ENCODE data around the gene VPS11. TPM values are rescaled to one million over a fixed set of nuclear protein-coding genes. Genes with fewer than 3 reads are reported as not detected.

The VPS11 gene
- total RNA-seq, 2 donors from 2014 or later: 41.1 to 49.1 TPM

GRCh38 chr11:119052163-119052814 is 15.3 kb upstream of the VPS11 start:
- no peak for TF ChIP-seq POLR2AphosphoS5 (IDR thresholded peaks at IDR 0.05)
- TF ChIP-seq CTCF (IDR thresholded peaks at IDR 0.05): no peak
- TF ChIP-seq POLR2A (IDR thresholded peaks at IDR 0.05): no peak
- DNase-seq (ENCODE audit: low spot score): no peak
- H3K36me3 ChIP-seq: peaks cover 16 to 26% of the 10 kb centered on the region in 2 donors
- H3K4me1 ChIP-seq (replicated peaks): no peaks in the 10 kb centered on the region
- H3K27me3 ChIP-seq (replicated peaks; ENCODE audit: insufficient read depth): no peaks in the 10 kb centered on the region
- no peak overlapping the region for H3K27ac ChIP-seq
- H3K4me3 ChIP-seq: no peak overlapping the region
- intact Hi-C loops (cut with DNase I): no loop called here
- 87% methylated on average over 23 of the region's 23 CpGs for WGBS
- H3K9me3 ChIP-seq: no peaks in the 10 kb centered on the region

- Histone ChIP-seq H3K36me3 (peaks cover 8 to 13% of the 10 kb centered on the region in 2 donors), H3K27me3 (replicated peaks; ENCODE audit: insufficient read depth) (no peaks in the 10 kb centered on the region), H3K9me3 (no peaks in the 10 kb centered on the region), H3K4me1 (replicated peaks) (peaks cover 5% of the 10 kb centered on the region), H3K27ac (no peak overlapping the region), H3K4me3 (no peak overlapping the region)
- no peak for TF ChIP-seq POLR2A (IDR thresholded peaks at IDR 0.05)
- no peak for TF ChIP-seq CTCF (IDR thresholded peaks at IDR 0.05)
- no peak for TF ChIP-seq POLR2AphosphoS5 (IDR thresholded peaks at IDR 0.05)
- WGBS: 82% methylated on average over 8 of the region's 10 CpGs
- intact Hi-C loops (cut with DNase I): no loop called here
- no peak for DNase-seq (ENCODE audit: low spot score)
Observed at GRCh38 chr11:119054418-119054817, 13.2 kb upstream of the VPS11 start.

- TF ChIP-seq POLR2A (IDR thresholded peaks at IDR 0.05) (no peak), POLR2AphosphoS5 (IDR thresholded peaks at IDR 0.05) (no peak), CTCF (IDR thresholded peaks at IDR 0.05) (no peak)
- Histone ChIP-seq H3K9me3 (no peaks in the 10 kb centered on the region), H3K4me1 (replicated peaks) (peaks cover 5% of the 10 kb centered on the region), H3K27me3 (replicated peaks; ENCODE audit: insufficient read depth) (no peaks in the 10 kb centered on the region), H3K36me3 (peaks cover 8 to 13% of the 10 kb centered on the region in 2 donors), H3K27ac (peak overlapping the region in 1 of 2 donors; percentile 78), H3K4me3 (peak overlapping the region; percentile 57 to 77)
- DNase-seq (ENCODE audit: low spot score): no peak
- intact Hi-C loops (cut with DNase I): no loop called here
- WGBS: 27% methylated on average over 6 of the region's 6 CpGs
Observed at GRCh38 chr11:119055901-119056300, 11.7 kb upstream of the VPS11 start.

- DNase-seq (ENCODE audit: low spot score): no peak
- no peak for TF ChIP-seq CTCF (IDR thresholded peaks at IDR 0.05)
- TF ChIP-seq POLR2AphosphoS5 (IDR thresholded peaks at IDR 0.05): no peak
- no peak for TF ChIP-seq POLR2A (IDR thresholded peaks at IDR 0.05)
- Histone ChIP-seq H3K9me3 (no peaks in the 10 kb centered on the region), H3K4me1 (replicated peaks) (peaks cover 5% of the 10 kb centered on the region), H3K4me3 (peak overlapping the region; percentile 57 to 77), H3K27me3 (replicated peaks; ENCODE audit: insufficient read depth) (no peaks in the 10 kb centered on the region), H3K27ac (peak overlapping the region; percentile 58 to 78), H3K36me3 (peaks cover 7 to 8% of the 10 kb centered on the region in 2 donors)
- 1% methylated on average over 46 of the region's 48 CpGs for WGBS
- intact Hi-C loops (cut with DNase I): no loop called here
Observed at GRCh38 chr11:119056421-119056999, 11.1 kb upstream of the VPS11 start.
